K562 (cell line): ENCODE results near the gene POLL. TPM values are rescaled to one million over a fixed set of nuclear protein-coding genes. Genes with fewer than 3 reads are reported as not detected.

Experiments
- C11orf30 ChIP-seq: fragments of 450-650 bp; IDR thresholded peaks from 2 replicates; pipeline ENCODE4 v1.6.1; 2016; ENCODE audit warnings: low read depth, mild to moderate bottlenecking
- E2F6 ChIP-seq, 2 experiments: IDR thresholded peaks; 2 replicates each; pipeline ENCODE4 v1.6.1; 2011; ENCODE audit warnings: borderline replicate concordance in 1 of 2, control low read depth in 1 of 2, low read depth in 1 of 2, low read length in 1 of 2, mild to moderate bottlenecking in 1 of 2, mixed read lengths in 1 of 2, moderate library complexity in 1 of 2; ENCODE audit not compliant: insufficient read depth in 1 of 2, insufficient read length in 1 of 2, poor library complexity in 1 of 2, severe bottlenecking in 1 of 2; ENCODE audit errors: extremely low read depth in 1 of 2
- HNRNPH1 ChIP-seq: fragments of 200-400 bp; formaldehyde crosslinking; optimal IDR thresholded peaks from 2 replicates; pipeline ENCODE3; 2017; ENCODE audit warnings: low read depth, mild to moderate bottlenecking, low read length, moderate library complexity
- KAT8 ChIP-seq: fragments of 450-650 bp; IDR thresholded peaks from 2 replicates; pipeline ENCODE4 v1.6.1; 2016; ENCODE audit warnings: low read depth, mild to moderate bottlenecking
- L3MBTL2 ChIP-seq: fragments of 450-650 bp; IDR thresholded peaks from 2 replicates; pipeline ENCODE4 v1.6.1; 2016; ENCODE audit warnings: mild to moderate bottlenecking, moderate library complexity
- NFE2L1 ChIP-seq: fragments of 450-650 bp; IDR thresholded peaks from 2 replicates; pipeline ENCODE4 v1.6.1; 2016; ENCODE audit warnings: missing genetic modification characterization, low read depth, mild to moderate bottlenecking, missing compliant biosample characterization, moderate library complexity, borderline replicate concordance
- POLR3G ChIP-seq: IDR thresholded peaks from 2 replicates; pipeline ENCODE4 v1.6.1; 2011; ENCODE audit not compliant: insufficient read length, insufficient replicate concordance; ENCODE audit errors: extremely low read depth
- RBBP5 ChIP-seq: fragments of 200-600 bp; sonication (generic); IDR thresholded peaks from 2 replicates; pipeline ENCODE4 v1.6.1; 2012; ENCODE audit warnings: borderline replicate concordance, mild to moderate bottlenecking, low read length, control low read depth, inconsistent platforms; ENCODE audit not compliant: insufficient read depth, poor library complexity, severe bottlenecking
- RNF219 ChIP-seq: fragments of 250-450 bp; sonication (Bioruptor Pico); IDR thresholded peaks from 2 replicates; pipeline ENCODE4 v1.5.0; 2022; ENCODE audit warnings: mild to moderate bottlenecking
- SMARCE1 ChIP-seq: fragments of 450-650 bp; IDR thresholded peaks from 2 replicates; pipeline ENCODE4 v1.7.1; 2016; ENCODE audit warnings: mild to moderate bottlenecking
- SNRNP70 ChIP-seq: fragments of 200-400 bp; formaldehyde crosslinking; optimal IDR thresholded peaks from 2 replicates; pipeline ENCODE3; 2017; ENCODE audit warnings: low read depth, low read length
- SREBF1 ChIP-seq: fragments of 150-350 bp; IDR thresholded peaks from 2 replicates; pipeline ENCODE4 v1.6.1; 2014; ENCODE audit warnings: antibody characterized with exemption, low read depth, low read length, borderline replicate concordance
- SRSF7 ChIP-seq: fragments of 200-400 bp; formaldehyde crosslinking; optimal IDR thresholded peaks from 2 replicates; pipeline ENCODE3; 2017; ENCODE audit warnings: mild to moderate bottlenecking, low read depth, low read length
- TCF7L2 ChIP-seq: fragments of 150-350 bp; IDR thresholded peaks from 2 replicates; pipeline ENCODE4 v1.6.1; 2016; ENCODE audit warnings: low read depth, mild to moderate bottlenecking, low read length, moderate library complexity
- TFAM ChIP-seq: fragments of 250-450 bp; sonication (Bioruptor Pico); conservative IDR thresholded peaks from 2 replicates; pipeline ENCODE4 v1.5.0; 2021; ENCODE audit warnings: mild to moderate bottlenecking, moderate library complexity
- ZC3H4 ChIP-seq: sonication (generic); formaldehyde crosslinking; IDR thresholded peaks from 2 replicates; pipeline ENCODE4 v1.9.0; 2021; ENCODE audit warnings: missing genetic modification reagents, borderline replicate concordance
- ZEB2 ChIP-seq: fragments of 450-650 bp; IDR thresholded peaks from 2 replicates; pipeline ENCODE4 v1.6.1; 2016
- ZNF274 ChIP-seq: IDR thresholded peaks from 2 replicates; pipeline ENCODE4 v1.6.1; 2011; ENCODE audit warnings: low read depth, mild to moderate bottlenecking, low read length, moderate library complexity, borderline replicate concordance
- ZNF668 ChIP-seq: fragments of 250-450 bp; sonication (Bioruptor Pico); IDR thresholded peaks from 2 replicates; pipeline ENCODE4 v1.8.0; 2022; ENCODE audit warnings: mild to moderate bottlenecking, inconsistent platforms
- ZNF785 ChIP-seq: fragments of 250-450 bp; sonication (Bioruptor Pico); IDR thresholded peaks from 2 replicates; pipeline ENCODE4 v1.4.0; 2020; ENCODE audit warnings: mild to moderate bottlenecking
- polyA plus RNA-seq, 8 experiments: library from polyadenylated mRNA; depleted of rRNA in 4 of 8; stranded (reverse) in 5 of 8; unstranded in 3 of 8; fragments of >200 nt; fragmentation: Nextera tagmentation in 2 of 8; fragmentation: Illumina TruSeq in 1 of 8; extraction: Ambion mirVana in 2 of 8; extraction: Trizol in 1 of 8; gene quantifications; 2 replicates each; pipeline versions ENCODE4 v1.2.1 to v1.2.3, GENCODE V29; 2011 to 2014; ENCODE audit warnings: inconsistent platforms in 1 of 8, missing spikeins in 1 of 8
- total RNA-seq, 7 experiments: library from RNA; depleted of rRNA in 6 of 7; stranded (reverse); fragments of >200 nt in 6 of 7; fragmentation: Illumina TruSeq in 2 of 7; extraction: Trizol in 2 of 7; gene quantifications; 2 replicates each; pipeline versions ENCODE4 v1.2.1 to v1.2.3, GENCODE V29; 2011 to 2021; ENCODE audit warnings: low replicate concordance in 1 of 7
- TF ChIP-seq, protein P1 (sequence below), 2 experiments: fragments of 450-650 bp; IDR thresholded peaks; 2 replicates each; pipeline ENCODE4 v1.6.1; 2018; ENCODE audit warnings: mild to moderate bottlenecking in 2 of 2, low read depth in 1 of 2; ENCODE audit not compliant: partially characterized antibody in 2 of 2

The POLL gene
- total and polyA plus RNA-seq, 9 of the 15 experiments (the other 6 are each of a cell fraction or from before 2014, with no cell fraction given): 1.2 to 18.7 (median 10.9) TPM

DNA sequence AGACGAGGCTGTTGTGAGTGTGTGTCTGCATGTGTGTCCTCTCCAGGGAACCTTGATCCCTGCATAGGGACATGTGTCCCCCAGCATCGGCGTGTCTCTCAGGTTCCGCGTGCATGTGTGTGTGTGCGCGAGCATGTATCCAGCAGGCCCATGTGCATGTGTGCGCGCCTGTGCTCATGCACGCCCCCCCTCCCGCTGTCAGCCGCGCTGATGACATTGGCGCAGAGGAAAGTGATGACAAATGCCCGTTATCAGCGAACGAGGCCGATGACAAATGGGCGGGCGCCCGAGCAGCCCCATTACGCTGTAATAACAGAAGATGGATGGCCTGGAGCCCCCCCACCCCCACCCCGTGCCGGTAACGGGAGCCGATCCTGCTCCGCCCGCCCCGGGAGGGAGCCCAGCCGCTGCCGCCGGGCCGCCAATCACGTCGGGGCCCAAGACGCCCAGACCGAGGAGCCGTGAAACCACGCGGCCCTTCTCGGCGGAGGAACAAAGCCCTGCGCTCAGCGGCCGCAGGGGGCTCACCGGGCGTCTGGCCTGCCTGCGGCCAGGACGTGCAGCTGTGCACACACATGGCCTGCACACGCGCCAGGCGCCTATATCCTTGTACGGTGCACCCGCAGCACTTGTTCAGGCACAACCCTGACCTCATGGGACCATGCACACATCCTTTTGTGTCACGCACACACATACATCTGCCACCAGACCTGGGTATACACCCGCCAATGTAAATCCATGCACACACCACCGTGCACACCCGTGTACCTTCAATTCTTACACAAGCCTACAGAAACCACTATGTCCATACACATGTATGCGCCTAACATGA is 21.5 kb downstream of the POLL start (continued):
- no peak for TF ChIP-seq ZNF785
- no peak for TF ChIP-seq ZEB2
- TF ChIP-seq SREBF1: no peak
- TF ChIP-seq TCF7L2: no peak
- TF ChIP-seq SNRNP70: no peak
- TF ChIP-seq TFAM (CRISPR knock-in tag): no peak
- no peak for TF ChIP-seq RNF219 (CRISPR knock-in tag)
- TF ChIP-seq RBBP5: peak; percentile 54
- no peak for TF ChIP-seq HNRNPH1
- no peak for TF ChIP-seq NFE2L1 (tag)
- no peak for TF ChIP-seq POLR3G
- no peak for TF ChIP-seq ZNF274
- TF ChIP-seq SMARCE1: no peak
- peak; percentile 60 to 83 for TF ChIP-seq E2F6 (IDR thresholded peaks at IDR 0.05; ENCODE audit: borderline replicate concordance in 1 of 2, extremely low read depth in 1 of 2, insufficient read depth in 1 of 2, insufficient read length in 1 of 2, low read depth in 1 of 2, low read length in 1 of 2, poor library complexity in 1 of 2, severe bottlenecking in 1 of 2)
- TF ChIP-seq L3MBTL2: peak; percentile 89
- TF ChIP-seq, protein P1, sequence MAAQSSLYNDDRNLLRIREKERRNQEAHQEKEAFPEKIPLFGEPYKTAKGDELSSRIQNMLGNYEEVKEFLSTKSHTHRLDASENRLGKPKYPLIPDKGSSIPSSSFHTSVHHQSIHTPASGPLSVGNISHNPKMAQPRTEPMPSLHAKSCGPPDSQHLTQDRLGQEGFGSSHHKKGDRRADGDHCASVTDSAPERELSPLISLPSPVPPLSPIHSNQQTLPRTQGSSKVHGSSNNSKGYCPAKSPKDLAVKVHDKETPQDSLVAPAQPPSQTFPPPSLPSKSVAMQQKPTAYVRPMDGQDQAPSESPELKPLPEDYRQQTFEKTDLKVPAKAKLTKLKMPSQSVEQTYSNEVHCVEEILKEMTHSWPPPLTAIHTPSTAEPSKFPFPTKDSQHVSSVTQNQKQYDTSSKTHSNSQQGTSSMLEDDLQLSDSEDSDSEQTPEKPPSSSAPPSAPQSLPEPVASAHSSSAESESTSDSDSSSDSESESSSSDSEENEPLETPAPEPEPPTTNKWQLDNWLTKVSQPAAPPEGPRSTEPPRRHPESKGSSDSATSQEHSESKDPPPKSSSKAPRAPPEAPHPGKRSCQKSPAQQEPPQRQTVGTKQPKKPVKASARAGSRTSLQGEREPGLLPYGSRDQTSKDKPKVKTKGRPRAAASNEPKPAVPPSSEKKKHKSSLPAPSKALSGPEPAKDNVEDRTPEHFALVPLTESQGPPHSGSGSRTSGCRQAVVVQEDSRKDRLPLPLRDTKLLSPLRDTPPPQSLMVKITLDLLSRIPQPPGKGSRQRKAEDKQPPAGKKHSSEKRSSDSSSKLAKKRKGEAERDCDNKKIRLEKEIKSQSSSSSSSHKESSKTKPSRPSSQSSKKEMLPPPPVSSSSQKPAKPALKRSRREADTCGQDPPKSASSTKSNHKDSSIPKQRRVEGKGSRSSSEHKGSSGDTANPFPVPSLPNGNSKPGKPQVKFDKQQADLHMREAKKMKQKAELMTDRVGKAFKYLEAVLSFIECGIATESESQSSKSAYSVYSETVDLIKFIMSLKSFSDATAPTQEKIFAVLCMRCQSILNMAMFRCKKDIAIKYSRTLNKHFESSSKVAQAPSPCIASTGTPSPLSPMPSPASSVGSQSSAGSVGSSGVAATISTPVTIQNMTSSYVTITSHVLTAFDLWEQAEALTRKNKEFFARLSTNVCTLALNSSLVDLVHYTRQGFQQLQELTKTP (IDR thresholded peaks at IDR 0.05; ENCODE audit: low read depth in 1 of 2, partially characterized antibody in 2 of 2): no peak
- TF ChIP-seq C11orf30: no peak
- TF ChIP-seq ZC3H4 (CRISPR knock-in tag): no peak
- TF ChIP-seq KAT8: no peak
- TF ChIP-seq SRSF7: no peak
- no peak for TF ChIP-seq ZNF668 (CRISPR knock-in tag)
